Fibroblast of skin of left quadriceps (primary cell): ENCODE results near the gene MT2A.

Experiments
- DNase-seq, 2 experiments: peaks; one replicate each; pipeline ENCODE4 v3.0.0-alpha.2; 2013; ENCODE audit warnings: low read depth in 2 of 2

Gene MT2A

DNA sequence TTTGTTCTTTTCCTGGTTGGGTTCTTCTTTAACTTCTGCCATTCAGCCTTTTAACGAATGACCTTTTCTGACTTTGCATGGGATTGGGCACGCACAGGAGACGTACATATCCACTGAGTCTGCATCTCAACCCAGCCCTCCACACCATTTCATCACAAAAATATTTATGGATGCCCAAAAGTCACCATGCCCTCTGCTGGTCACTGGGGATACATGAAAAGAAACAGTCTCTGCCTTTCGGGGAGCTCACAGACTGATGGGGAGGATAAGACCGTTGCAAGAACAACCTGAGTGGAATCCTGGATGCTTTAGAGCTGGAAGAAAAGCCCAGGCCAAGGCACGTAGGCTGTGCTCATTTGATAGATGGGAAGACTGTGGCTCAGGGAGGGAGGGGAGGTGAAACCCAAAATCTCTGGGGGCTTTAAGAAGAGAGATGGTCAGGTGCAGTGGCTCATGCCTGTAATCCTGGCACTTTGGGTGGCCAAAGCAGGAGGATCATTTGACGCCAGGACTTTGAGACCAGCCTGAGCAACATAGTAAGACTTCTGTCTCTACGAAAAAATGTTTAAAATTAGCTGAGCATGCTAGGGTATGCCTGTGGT, 7.9 kb upstream of the MT2A start:
- DNase-seq, result no peak

DNA sequence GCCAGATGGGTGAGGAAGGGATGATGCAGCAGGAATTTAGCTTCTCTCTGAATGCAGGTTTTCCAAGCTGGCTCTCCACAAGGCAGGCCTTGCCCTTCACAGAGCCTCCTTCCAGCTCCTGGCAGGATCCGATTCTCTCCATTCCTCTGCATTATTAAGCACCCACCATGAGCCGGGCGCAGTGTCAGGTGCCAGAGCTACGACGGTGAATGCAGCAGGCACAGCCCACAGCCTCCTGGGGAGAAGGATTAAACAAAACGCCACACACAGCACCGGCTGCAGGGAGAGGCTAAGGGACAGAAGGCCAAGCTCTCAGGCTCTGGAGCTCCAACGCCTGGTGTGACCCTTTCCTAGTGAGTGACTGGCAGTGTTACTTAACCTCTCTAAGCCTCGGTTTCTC, 7.1 kb upstream of the MT2A start:
- no peak for DNase-seq

DNA sequence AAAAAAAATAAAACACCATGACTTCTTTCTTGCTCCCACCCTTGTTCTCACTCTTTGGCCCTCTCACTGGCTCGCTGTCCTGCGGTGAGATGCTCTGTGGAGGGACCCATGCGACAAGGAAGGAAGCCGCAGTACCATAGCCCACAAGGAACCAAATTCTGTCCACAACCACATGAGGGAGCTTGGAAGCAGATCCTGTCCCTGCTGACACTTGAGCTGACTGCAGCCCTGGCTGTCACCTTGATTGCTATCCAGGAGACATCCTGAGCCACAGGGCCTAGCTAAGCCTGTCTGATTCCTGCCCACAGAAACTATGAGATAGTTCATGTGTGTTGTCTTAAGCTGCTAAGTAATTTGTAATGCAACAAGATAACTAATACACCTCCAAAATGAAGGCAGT, 4.8 kb upstream of the MT2A start:
- no peak for DNase-seq

- DNase-seq, result no peak
Observed at GRCh38 chr16:56604966-56605365, 3.4 kb upstream of the MT2A start.

DNA sequence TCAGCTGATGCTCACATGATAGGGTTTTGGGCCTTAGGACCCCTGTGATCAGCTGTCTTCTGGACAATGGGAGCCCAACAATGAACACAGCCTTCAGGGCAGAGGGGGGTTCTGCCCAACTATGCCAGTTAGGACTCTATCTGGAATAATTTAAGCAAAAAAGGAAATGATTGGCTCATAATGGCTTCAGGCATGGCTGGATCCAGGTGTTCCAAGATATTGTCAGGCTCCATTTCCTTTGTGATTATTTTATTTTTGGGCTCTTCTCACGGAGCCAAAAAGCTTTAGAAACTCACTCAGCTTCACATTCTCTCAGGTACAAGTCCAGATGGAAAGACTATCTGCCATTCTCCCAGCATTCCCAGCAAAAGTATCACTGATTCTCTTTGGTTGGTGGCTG, 2.9 kb upstream of the MT2A start:
- no peak for DNase-seq

GRCh38 chr16:56606071-56606475, 2.3 kb upstream of the MT2A start:
- no peak for DNase-seq

GRCh38 chr16:56606476-56607108, 1.8 kb upstream of the MT2A start:
- DNase-seq, result no peak

DNA sequence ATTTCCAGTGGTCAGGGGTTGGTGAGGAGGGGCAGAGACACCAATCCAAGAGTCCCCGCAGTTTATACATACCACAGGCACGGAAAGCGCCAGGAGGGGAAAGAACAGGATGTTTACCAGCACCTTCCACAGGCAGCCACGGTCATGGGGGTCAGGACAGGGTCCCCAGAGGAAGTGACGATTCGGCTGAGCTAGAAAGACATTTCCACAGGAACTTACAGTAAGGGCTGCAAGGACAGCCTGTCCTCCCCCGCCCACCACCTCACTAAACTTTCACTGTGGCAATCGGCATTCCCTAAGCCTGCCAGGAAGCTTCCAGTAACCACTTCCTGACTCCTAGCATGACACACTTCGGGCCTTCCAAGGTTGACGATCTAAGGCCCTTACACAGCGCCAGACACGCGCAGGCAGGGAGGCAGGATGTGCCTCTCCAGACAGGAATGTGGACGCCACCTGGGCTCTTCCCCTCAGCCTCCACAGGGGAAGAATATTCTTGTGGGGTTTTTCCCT, 1.2 kb upstream of the MT2A start:
- peak; percentile 94 to 95 for DNase-seq

GRCh38 chr16:56607675-56608042, 725 bp upstream of the MT2A start:
- no peak for DNase-seq

GRCh38 chr16:56608876-56609462, 585 bp downstream of the MT2A start:
- DNase-seq, result no peak

DNA sequence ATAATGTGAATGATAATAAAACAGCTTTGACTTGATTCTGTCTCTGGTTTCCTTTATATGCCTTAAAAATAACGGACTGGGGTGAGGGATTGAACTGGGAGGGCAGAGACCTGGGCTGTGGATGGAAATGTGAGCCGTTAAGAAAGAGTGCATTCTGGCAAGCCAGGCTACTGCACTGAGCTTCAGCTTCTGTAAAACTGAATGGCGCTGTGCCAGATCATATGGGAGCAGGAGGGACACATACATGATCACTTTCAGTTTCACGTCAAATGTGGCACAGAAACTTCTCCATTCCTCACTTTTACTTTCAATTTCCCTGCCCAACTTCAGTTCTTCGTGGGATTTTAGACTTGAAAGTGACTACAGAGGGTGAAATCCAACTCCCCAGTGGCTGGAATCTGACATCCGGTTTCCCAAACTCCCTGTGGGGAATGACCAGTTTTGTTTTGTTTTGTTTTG, 1.1 kb downstream of the MT2A start:
- DNase-seq, result peak in 1 of 2 experiments; percentile 61

DNA sequence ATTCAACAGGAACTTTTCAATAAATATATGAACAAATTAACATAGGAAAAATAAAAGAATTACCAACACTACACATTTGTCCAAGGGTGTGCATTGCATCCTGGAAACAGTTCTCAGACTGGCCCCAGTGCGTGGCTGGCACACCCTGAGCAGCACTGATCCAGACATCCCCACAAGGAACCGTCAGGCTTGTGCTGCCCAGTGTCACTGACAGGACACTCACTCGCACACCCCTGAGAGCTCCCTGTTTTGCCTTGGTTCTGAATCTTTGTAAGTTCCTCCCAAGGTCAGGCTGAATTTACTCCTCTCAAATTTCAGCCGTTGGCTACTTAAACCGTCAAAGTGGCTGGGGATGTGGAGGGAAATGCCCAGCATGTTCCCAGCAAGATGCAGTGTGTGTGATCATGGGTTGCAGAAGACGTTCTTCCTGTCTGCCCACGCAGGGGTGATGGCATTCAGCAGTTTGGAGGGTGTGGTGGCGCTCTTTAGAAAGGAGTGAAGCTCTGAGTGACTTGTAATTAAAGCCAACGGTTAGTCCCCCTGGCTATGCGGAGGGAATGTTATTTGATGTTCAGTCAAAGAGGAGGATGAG, 1.7 kb downstream of the MT2A start:
- DNase-seq, result no peak

GRCh38 chr16:56610609-56611111, 2.3 kb downstream of the MT2A start:
- no peak for DNase-seq

GRCh38 chr16:56611281-56611833, 3.0 kb downstream of the MT2A start:
- no peak for DNase-seq

GRCh38 chr16:56613706-56614105, 5.3 kb downstream of the MT2A start:
- no peak for DNase-seq

DNA sequence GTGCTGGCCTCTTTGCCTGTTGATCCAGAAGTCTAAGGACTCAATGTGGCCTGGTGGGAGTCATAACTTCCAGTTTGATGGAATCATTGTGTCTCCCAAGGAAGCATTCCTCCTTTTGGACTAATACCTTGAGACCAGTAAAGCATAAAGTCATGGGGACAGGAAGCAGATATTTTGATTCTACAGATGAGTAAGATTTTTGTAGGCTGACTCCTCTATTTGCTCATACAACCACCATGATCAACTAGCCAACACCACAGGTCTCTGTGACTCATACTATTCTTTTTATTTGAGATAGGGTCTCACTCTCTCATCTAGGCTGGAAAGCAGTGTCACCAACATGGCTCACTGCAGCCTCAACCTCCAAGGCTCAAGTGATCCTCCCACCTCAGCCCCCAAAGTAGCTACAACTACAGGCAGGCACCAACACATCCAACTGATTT, 6.2 kb downstream of the MT2A start:
- no peak for DNase-seq

DNA sequence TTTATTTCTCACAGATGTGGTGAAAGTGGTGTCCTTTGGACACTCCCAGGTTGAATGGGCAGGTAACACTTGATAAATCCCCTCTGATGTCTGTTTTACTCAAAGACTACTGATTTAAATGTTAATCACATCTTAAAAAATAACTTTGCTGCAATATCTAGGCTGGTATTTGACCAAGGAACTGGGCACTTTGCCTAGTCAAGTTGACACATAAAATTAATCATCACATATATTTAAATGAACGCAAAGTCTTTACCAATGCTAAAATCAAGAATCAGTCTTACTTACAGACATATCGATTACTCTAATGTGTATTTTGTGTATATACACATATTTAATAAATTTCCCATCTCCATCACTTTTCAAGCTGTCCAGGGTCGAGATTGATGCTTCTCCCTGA, 7.0 kb downstream of the MT2A start:
- no peak for DNase-seq

- DNase-seq, result no peak
Observed at GRCh38 chr16:56616608-56617211, 8.3 kb downstream of the MT2A start.

DNA sequence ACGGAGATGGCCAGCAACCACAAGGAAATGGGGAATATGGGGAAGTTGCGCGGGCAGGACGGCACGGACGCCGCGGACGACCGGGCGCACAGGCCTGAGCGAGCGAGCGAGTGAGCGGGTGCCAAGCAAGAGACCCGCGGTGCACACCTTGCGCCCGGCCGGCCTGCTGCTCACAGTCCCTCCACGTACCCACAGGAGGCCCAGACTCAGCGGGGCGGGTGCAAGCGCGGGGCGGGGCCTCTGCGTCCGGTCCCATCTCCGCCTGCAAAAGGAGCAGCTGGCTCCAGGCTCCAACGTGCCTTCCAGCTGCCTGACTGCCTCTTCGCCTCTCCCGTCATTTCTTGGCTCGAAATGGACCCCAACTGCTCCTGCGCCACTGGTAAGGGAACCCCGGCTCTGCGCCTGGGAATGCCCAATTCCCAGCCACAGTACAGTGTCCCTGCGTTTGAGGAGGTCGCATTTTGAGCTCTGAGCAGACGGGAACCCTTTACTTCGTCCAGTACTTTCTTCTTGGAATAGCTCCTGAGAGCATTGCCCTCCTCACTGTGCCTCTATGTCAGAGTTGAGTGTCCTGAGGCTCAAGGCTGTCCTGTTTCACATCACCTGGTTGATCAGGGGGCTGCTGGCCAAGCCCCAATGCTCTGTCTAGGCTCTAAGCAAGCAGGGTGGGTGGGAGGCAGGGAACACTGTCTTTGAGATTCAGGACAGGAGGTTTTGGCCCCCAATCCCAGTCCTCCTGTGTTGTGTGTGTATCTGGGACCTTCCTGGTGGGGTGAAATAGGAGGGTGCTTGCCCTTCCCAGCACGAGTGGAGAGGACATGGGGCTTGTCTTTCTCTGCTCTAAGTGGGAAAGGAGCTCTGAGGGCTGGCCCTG, 9.1 kb downstream of the MT2A start:
- no peak for DNase-seq

DNA sequence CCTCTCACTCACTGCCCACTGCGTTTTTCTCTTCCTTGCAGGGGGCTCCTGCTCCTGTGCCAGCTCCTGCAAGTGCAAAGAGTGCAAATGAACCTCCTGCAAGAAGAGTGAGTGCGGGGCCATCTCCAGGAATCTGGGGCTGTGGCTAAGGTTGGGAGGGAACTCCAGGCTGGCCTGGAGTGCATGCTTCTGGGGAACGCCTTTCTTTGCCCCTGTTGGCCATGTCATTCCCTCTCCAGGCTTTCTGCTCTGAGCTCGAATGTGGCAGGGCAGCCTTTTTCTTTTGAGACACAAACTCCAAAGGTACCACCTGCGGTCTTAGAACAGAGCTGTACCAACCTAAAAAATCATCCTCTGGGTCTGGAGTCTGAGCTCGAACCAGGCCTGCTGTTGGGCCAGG, 9.8 kb downstream of the MT2A start:
- no peak for DNase-seq

- DNase-seq, result no peak
Observed at GRCh38 chr16:56620339-56620897, 12.0 kb downstream of the MT2A start.
